ENCODE measurements around the gene AMOTL2.
A peak's percentile ranks its signal among the peaks of the same experiment; 100 is the strongest.

The AMOTL2 gene

DNA sequence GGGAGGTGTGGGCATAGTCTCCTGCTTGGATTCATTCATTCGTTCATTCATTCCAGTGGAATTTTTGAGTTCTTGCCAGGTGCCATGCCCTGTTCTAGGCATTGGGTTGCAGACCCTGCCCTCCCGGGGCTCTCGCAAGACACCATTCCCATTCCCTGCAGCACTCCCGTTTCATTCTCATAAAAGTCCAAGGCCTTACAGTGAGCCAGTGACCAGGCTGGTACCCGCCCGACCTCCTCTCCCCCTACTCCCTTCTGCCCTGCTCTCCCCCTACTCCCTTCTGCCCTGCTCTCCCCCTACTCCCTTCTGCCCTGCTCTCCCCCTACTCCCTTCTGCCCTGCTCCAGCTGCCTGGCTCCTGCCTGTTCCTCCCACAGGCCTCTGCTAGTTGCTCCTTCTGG, 41.9 kb downstream of the AMOTL2 start:
- H3K27ac ChIP-seq (ENCODE audit: low read length): peak overlapping the region; percentile 49
- no peaks in the 10 kb centered on the region for H3K9me3 ChIP-seq (ENCODE audit: control insufficient read depth in 2 of 2, low read length in 2 of 2)
- H3K27me3 ChIP-seq (ENCODE audit: control insufficient read depth in 1 of 2, insufficient read depth in 2 of 2, low read length in 2 of 2): no peaks in the 10 kb centered on the region
- H3K9ac ChIP-seq (ENCODE audit: low read length in 2 of 2): peak overlapping the region in 1 of 2 donors; percentile 2
- no peak overlapping the region for H3K4me3 ChIP-seq (ENCODE audit: low read length in 2 of 2)
- H3K4me1 ChIP-seq (ENCODE audit: control insufficient read depth, insufficient read depth, low read length): peaks cover 62% of the 10 kb centered on the region
- H3K36me3 ChIP-seq (ENCODE audit: control insufficient read depth in 2 of 2, insufficient read depth in 2 of 2, low read length in 2 of 2): no peaks in the 10 kb centered on the region

- H3K36me3 ChIP-seq (ENCODE audit: control insufficient read depth in 2 of 2, insufficient read depth in 2 of 2, low read length in 2 of 2): no peaks in the 10 kb centered on the region
- peak overlapping the region in 1 of 2 donors; percentile 29 for H3K4me3 ChIP-seq (ENCODE audit: low read length in 2 of 2)
- H3K4me1 ChIP-seq (ENCODE audit: control insufficient read depth, insufficient read depth, low read length): peaks cover 66% of the 10 kb centered on the region
- no peaks in the 10 kb centered on the region for H3K9me3 ChIP-seq (ENCODE audit: control insufficient read depth in 2 of 2, low read length in 2 of 2)
- peak overlapping the region in 1 of 2 donors; percentile 2 for H3K9ac ChIP-seq (ENCODE audit: low read length in 2 of 2)
- H3K27me3 ChIP-seq (ENCODE audit: control insufficient read depth in 1 of 2, insufficient read depth in 2 of 2, low read length in 2 of 2): no peaks in the 10 kb centered on the region
- peak overlapping the region; percentile 49 for H3K27ac ChIP-seq (ENCODE audit: low read length)
Measured at GRCh38 chr3:134331811-134332199, 42.4 kb downstream of the AMOTL2 start.

- H3K4me1 ChIP-seq (ENCODE audit: control insufficient read depth, insufficient read depth, low read length): peaks cover 69% of the 10 kb centered on the region
- peak overlapping the region in 1 of 2 donors; percentile 29 for H3K4me3 ChIP-seq (ENCODE audit: low read length in 2 of 2)
- no peaks in the 10 kb centered on the region for H3K36me3 ChIP-seq (ENCODE audit: control insufficient read depth in 2 of 2, insufficient read depth in 2 of 2, low read length in 2 of 2)
- H3K9me3 ChIP-seq (ENCODE audit: control insufficient read depth in 2 of 2, low read length in 2 of 2): no peaks in the 10 kb centered on the region
- H3K27ac ChIP-seq (ENCODE audit: low read length): peak overlapping the region; percentile 49
- peak overlapping the region in 1 of 2 donors; percentile 2 for H3K9ac ChIP-seq (ENCODE audit: low read length in 2 of 2)
- H3K27me3 ChIP-seq (ENCODE audit: control insufficient read depth in 1 of 2, insufficient read depth in 2 of 2, low read length in 2 of 2): no peaks in the 10 kb centered on the region
Measured at GRCh38 chr3:134330883-134331810, 43.1 kb downstream of the AMOTL2 start.

DNA sequence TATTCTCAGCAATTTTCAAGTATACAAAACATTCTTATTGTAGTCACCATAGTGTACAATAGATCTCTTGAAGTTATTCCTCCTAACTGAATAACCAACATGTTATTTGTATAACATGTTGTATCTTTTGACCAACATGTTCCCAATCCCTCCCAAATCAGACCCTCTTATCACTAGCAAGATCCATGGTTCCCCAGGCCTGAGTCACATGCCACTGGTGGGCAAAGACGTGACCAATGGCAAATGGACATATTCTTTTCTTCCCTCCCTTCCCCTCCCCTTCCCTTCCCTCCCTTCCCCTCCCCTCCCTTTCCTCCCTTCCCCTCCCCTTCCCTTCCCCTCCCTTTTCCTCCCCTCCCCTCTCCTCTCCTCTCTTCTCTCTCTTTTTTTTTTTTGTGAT, 45.4 kb downstream of the AMOTL2 start:
- Histone ChIP-seq H3K27me3 (ENCODE audit: control insufficient read depth in 1 of 2, insufficient read depth in 2 of 2, low read length in 2 of 2) (no peaks in the 10 kb centered on the region), H3K27ac (ENCODE audit: low read length) (no peak overlapping the region), H3K4me1 (ENCODE audit: control insufficient read depth, insufficient read depth, low read length) (peaks cover 58% of the 10 kb centered on the region)

GRCh38 chr3:134328147-134328591, 46.1 kb downstream of the AMOTL2 start:
- no peaks in the 10 kb centered on the region for H3K36me3 ChIP-seq (ENCODE audit: control insufficient read depth in 2 of 2, insufficient read depth in 2 of 2, low read length in 2 of 2)
- H3K9ac ChIP-seq (ENCODE audit: low read length in 2 of 2): no peak overlapping the region
- H3K27ac ChIP-seq (ENCODE audit: low read length): no peak overlapping the region
- H3K27me3 ChIP-seq (ENCODE audit: control insufficient read depth in 1 of 2, insufficient read depth in 2 of 2, low read length in 2 of 2): no peaks in the 10 kb centered on the region
- no peak overlapping the region for H3K4me3 ChIP-seq (ENCODE audit: low read length in 2 of 2)
- peaks cover 51% of the 10 kb centered on the region for H3K4me1 ChIP-seq (ENCODE audit: control insufficient read depth, insufficient read depth, low read length)
- H3K9me3 ChIP-seq (ENCODE audit: control insufficient read depth in 2 of 2, low read length in 2 of 2): no peaks in the 10 kb centered on the region

More for the DNA sequence above, 45.4 kb downstream of the AMOTL2 start:
- Histone ChIP-seq H3K4me3 (ENCODE audit: low read length in 2 of 2) (no peak overlapping the region), H3K9me3 (ENCODE audit: control insufficient read depth in 2 of 2, low read length in 2 of 2) (no peaks in the 10 kb centered on the region), H3K36me3 (ENCODE audit: control insufficient read depth in 2 of 2, insufficient read depth in 2 of 2, low read length in 2 of 2) (no peaks in the 10 kb centered on the region), H3K9ac (ENCODE audit: low read length in 2 of 2) (no peak overlapping the region)

GRCh38 chr3:134327594-134327975, 46.7 kb downstream of the AMOTL2 start:
- no peaks in the 10 kb centered on the region for H3K36me3 ChIP-seq (ENCODE audit: control insufficient read depth in 2 of 2, insufficient read depth in 2 of 2, low read length in 2 of 2)
- peaks cover 49% of the 10 kb centered on the region for H3K4me1 ChIP-seq (ENCODE audit: control insufficient read depth, insufficient read depth, low read length)
- H3K27me3 ChIP-seq (ENCODE audit: control insufficient read depth in 1 of 2, insufficient read depth in 2 of 2, low read length in 2 of 2): no peaks in the 10 kb centered on the region
- H3K4me3 ChIP-seq (ENCODE audit: low read length in 2 of 2): no peak overlapping the region
- H3K9me3 ChIP-seq (ENCODE audit: control insufficient read depth in 2 of 2, low read length in 2 of 2): no peaks in the 10 kb centered on the region
- no peak overlapping the region for H3K9ac ChIP-seq (ENCODE audit: low read length in 2 of 2)
- H3K27ac ChIP-seq (ENCODE audit: low read length): no peak overlapping the region

DNA sequence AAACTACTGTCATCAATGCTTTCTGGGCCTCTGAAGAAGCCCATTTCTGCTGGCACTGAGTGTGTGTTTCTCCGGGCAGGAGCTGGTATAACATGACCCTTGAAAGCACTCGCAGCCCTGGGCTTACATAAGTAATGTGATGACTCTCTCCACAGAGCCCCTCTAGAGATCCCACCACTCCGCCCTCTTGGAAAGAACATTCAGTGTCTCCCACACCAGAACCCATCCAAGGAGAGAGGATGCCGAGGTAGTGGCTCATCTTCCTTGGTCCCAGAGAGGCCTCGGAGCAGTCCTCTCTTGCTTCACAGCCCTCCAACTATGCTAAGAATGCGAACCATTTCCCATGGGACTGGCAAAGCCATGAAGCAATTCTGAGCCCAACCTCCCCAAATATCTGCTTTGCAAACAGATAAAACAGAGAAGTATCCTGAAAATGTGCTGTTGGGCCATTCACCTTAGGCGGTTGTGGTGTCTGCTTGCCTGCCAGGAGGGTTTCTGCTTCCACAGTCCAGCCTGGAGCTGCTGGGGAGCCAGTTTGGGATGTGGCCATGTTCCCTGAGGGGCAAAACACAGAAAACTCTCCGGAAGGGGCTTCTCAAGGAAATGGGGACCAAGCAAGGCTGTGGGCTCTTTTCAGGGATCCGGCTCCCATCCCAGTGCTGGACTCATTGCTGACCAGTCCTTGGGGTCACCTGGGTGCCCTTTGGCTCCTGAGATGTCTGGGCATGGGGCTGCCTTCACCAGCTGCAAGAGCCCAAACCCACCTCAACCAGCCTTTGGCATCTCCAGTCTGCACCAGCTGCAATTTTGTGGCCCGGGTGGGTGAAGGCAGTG, 47.3 kb downstream of the AMOTL2 start:
- Histone ChIP-seq H3K4me1 (ENCODE audit: control insufficient read depth, insufficient read depth, low read length) (peaks cover 43% of the 10 kb centered on the region), H3K4me3 (ENCODE audit: low read length in 2 of 2) (peak overlapping the region in 1 of 2 donors; percentile 22), H3K27ac (ENCODE audit: low read length) (peak overlapping the region; percentile 60), H3K9me3 (ENCODE audit: control insufficient read depth in 2 of 2, low read length in 2 of 2) (no peaks in the 10 kb centered on the region), H3K9ac (ENCODE audit: low read length in 2 of 2) (no peak overlapping the region), H3K27me3 (ENCODE audit: control insufficient read depth in 1 of 2, insufficient read depth in 2 of 2, low read length in 2 of 2) (no peaks in the 10 kb centered on the region), H3K36me3 (ENCODE audit: control insufficient read depth in 2 of 2, insufficient read depth in 2 of 2, low read length in 2 of 2) (no peaks in the 10 kb centered on the region)

DNA sequence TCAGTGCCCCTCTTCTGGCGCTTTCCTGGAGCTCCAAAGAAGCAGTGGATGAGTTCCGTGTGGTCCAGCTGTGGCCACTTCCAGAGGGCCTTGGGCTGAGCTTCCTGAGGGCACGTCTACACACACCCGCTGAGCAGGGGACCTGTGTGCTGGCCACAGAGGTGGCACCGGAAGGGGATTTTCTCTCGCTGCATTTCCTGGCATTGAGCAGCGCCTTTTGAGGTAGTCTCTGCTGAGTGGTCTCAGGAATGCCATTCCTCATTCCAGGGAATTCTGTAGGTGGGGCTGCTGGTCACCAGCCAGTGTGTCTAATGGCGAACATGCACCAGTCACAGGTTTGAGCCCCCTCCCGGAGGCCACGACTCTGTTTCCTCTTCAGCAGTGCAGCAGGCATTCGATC, 48.1 kb downstream of the AMOTL2 start:
- Histone ChIP-seq H3K36me3 (ENCODE audit: control insufficient read depth in 2 of 2, insufficient read depth in 2 of 2, low read length in 2 of 2) (no peaks in the 10 kb centered on the region), H3K9ac (ENCODE audit: low read length in 2 of 2) (no peak overlapping the region), H3K27ac (ENCODE audit: low read length) (peak overlapping the region; percentile 60), H3K9me3 (ENCODE audit: control insufficient read depth in 2 of 2, low read length in 2 of 2) (no peaks in the 10 kb centered on the region), H3K27me3 (ENCODE audit: control insufficient read depth in 1 of 2, insufficient read depth in 2 of 2, low read length in 2 of 2) (no peaks in the 10 kb centered on the region), H3K4me3 (ENCODE audit: low read length in 2 of 2) (peak overlapping the region in 1 of 2 donors; percentile 15), H3K4me1 (ENCODE audit: control insufficient read depth, insufficient read depth, low read length) (peaks cover 34% of the 10 kb centered on the region)

DNA sequence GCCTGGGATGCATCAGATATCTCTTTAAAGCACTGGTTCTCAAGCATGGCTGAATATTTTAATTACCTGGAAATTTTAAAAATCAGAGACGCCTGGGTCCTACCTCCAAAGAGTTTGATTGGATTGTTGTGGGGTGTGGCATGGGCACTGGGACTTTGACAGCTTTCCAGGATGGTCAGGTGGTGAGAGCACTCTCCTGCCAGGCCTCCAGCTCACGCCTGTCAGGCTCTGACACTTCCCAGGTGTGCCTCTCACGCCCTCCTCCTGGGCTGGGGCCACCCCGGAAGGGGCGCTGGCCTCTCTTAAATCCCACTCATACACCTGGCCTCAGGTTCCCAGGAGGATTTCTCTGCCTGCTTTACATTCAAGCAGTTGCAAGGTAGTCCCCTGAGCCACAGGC, 48.5 kb downstream of the AMOTL2 start:
- Histone ChIP-seq H3K9ac (ENCODE audit: low read length in 2 of 2) (no peak overlapping the region), H3K27me3 (ENCODE audit: control insufficient read depth in 1 of 2, insufficient read depth in 2 of 2, low read length in 2 of 2) (no peaks in the 10 kb centered on the region), H3K9me3 (ENCODE audit: control insufficient read depth in 2 of 2, low read length in 2 of 2) (no peaks in the 10 kb centered on the region)

GRCh38 chr3:134325061-134325705, 49.1 kb downstream of the AMOTL2 start:
- H3K27ac ChIP-seq (ENCODE audit: low read length): no peak overlapping the region
- no peaks in the 10 kb centered on the region for H3K27me3 ChIP-seq (ENCODE audit: control insufficient read depth in 1 of 2, insufficient read depth in 2 of 2, low read length in 2 of 2)
- no peak overlapping the region for H3K4me3 ChIP-seq (ENCODE audit: low read length in 2 of 2)
- H3K9me3 ChIP-seq (ENCODE audit: control insufficient read depth in 2 of 2, low read length in 2 of 2): no peaks in the 10 kb centered on the region
- no peak overlapping the region for H3K9ac ChIP-seq (ENCODE audit: low read length in 2 of 2)
- H3K4me1 ChIP-seq (ENCODE audit: control insufficient read depth, insufficient read depth, low read length): peaks cover 28% of the 10 kb centered on the region
- H3K36me3 ChIP-seq (ENCODE audit: control insufficient read depth in 2 of 2, insufficient read depth in 2 of 2, low read length in 2 of 2): no peaks in the 10 kb centered on the region

More for the DNA sequence above, 48.5 kb downstream of the AMOTL2 start:
- Histone ChIP-seq H3K4me1 (ENCODE audit: control insufficient read depth, insufficient read depth, low read length) (peaks cover 31% of the 10 kb centered on the region), H3K27ac (ENCODE audit: low read length) (peak overlapping the region; percentile 60), H3K36me3 (ENCODE audit: control insufficient read depth in 2 of 2, insufficient read depth in 2 of 2, low read length in 2 of 2) (no peaks in the 10 kb centered on the region), H3K4me3 (ENCODE audit: low read length in 2 of 2) (peak overlapping the region in 1 of 2 donors; percentile 15)
